ENCODE results near the gene SMAD9. TPM values are rescaled to one million over a fixed set of nuclear protein-coding genes. Genes with fewer than 3 reads are reported as not detected.

The SMAD9 gene
- total RNA-seq, 1 donor from 2014 or later, result 13.5 TPM

DNA sequence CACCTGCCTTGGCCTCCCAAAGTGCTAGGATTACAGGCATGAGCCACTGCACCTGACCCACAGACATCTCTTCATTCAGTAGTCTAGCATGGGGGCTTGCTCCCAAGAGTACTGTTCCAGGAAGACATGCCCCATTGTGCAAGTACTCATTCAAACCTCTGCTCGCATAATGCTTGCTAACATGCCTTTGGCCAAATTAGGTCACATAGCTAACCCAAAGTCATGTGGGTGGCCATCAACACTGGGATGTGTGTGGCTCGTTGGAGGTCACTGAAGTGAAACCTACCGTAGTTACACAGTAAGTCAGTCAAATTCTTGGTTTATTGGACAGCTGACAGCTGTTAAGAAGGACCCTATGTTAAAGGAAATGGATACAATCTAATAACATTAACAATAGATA, 80.8 kb downstream of the SMAD9 start:
- DNase-seq (ENCODE audit: extremely low spot score in 2 of 2), result no peak
- TF ChIP-seq, protein P1, sequence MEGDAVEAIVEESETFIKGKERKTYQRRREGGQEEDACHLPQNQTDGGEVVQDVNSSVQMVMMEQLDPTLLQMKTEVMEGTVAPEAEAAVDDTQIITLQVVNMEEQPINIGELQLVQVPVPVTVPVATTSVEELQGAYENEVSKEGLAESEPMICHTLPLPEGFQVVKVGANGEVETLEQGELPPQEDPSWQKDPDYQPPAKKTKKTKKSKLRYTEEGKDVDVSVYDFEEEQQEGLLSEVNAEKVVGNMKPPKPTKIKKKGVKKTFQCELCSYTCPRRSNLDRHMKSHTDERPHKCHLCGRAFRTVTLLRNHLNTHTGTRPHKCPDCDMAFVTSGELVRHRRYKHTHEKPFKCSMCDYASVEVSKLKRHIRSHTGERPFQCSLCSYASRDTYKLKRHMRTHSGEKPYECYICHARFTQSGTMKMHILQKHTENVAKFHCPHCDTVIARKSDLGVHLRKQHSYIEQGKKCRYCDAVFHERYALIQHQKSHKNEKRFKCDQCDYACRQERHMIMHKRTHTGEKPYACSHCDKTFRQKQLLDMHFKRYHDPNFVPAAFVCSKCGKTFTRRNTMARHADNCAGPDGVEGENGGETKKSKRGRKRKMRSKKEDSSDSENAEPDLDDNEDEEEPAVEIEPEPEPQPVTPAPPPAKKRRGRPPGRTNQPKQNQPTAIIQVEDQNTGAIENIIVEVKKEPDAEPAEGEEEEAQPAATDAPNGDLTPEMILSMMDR (IDR thresholded peaks at IDR 0.05), result no peak
- no peak for TF ChIP-seq POLR2A (IDR thresholded peaks at IDR 0.05)
- no peak for TF ChIP-seq POLR2AphosphoS5 (IDR thresholded peaks at IDR 0.05; ENCODE audit: insufficient read depth in 1 of 2, low read depth in 1 of 2)
- intact Hi-C loops (cut with DNase I), result no loop called here
- H3K27ac ChIP-seq, result no peak overlapping the region
- H3K4me3 ChIP-seq, result no peak overlapping the region
- no peaks in the 10 kb centered on the region for H3K27me3 ChIP-seq
- H3K4me1 ChIP-seq, result no peaks in the 10 kb centered on the region
- H3K9me3 ChIP-seq, result no peaks in the 10 kb centered on the region
- H3K36me3 ChIP-seq, result no peaks in the 10 kb centered on the region

DNA sequence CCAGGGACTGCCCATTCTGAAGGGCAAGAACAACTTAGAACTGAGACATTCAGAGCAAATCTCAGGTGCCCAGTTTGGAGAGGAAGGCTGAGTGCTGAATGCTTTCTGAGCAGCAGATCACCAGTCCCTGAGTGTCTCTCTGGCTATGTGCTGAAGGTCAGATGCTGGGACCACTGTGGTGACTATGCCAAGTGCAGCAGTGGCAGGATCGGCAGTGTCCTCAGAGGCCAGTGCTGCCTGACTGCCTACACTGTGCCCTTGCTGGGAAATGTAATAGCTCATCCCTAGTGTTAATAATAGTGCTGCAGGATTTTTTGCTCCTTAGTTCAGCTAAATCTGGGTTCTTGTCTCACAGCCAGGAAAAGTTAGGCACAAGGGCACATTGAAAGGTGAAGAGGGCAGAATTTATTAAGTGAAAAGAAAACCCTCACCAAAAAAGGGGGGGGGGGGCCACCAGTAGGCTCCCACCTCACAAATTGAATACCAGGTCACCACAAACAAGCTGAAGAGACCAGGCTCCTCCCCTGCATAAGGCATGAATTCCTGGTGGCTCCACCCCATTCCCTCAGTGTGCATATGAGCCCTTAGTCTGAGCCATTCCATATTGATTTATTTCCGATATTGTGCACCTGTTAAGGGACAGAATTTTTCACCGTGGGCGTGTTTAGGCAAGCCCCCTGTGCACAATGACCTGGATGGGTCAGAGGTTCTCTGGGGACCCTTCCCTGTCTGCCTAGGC, 82.5 kb downstream of the SMAD9 start:
- H3K4me3 ChIP-seq, result no peak overlapping the region
- H3K27me3 ChIP-seq, result no peaks in the 10 kb centered on the region
- H3K27ac ChIP-seq, result no peak overlapping the region
- H3K9me3 ChIP-seq, result no peaks in the 10 kb centered on the region
- no peak for DNase-seq (ENCODE audit: extremely low spot score in 2 of 2)
- H3K4me1 ChIP-seq, result no peaks in the 10 kb centered on the region
- intact Hi-C loops (cut with DNase I), result no loop called here
- TF ChIP-seq POLR2A (IDR thresholded peaks at IDR 0.05), result no peak
- TF ChIP-seq, protein P1 (IDR thresholded peaks at IDR 0.05), result no peak
- TF ChIP-seq POLR2AphosphoS5 (IDR thresholded peaks at IDR 0.05; ENCODE audit: insufficient read depth in 1 of 2, low read depth in 1 of 2), result no peak
- H3K36me3 ChIP-seq, result no peaks in the 10 kb centered on the region

DNA sequence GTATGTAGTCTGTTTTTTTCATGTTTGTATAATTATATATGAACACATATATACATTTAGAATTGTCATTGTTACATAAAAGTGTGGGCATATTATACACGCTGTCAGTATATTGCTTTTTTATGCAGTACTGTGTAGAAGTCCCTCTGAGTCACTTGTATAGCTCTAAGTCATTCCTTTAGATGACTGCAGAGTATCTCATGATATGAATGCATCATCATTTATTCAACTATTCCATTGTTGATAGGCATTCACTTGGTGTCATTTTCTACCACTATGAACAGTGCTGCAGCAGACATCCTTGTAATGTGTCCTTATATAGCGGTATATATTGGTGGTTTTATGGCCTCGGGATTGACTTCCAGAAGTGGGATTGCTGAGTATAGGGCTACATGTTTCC, 85.7 kb downstream of the SMAD9 start:
- Histone ChIP-seq H3K36me3 (no peaks in the 10 kb centered on the region), H3K9me3 (no peaks in the 10 kb centered on the region), H3K27ac (no peak overlapping the region), H3K27me3 (no peaks in the 10 kb centered on the region), H3K4me1 (no peaks in the 10 kb centered on the region), H3K4me3 (no peak overlapping the region)
- TF ChIP-seq POLR2A (IDR thresholded peaks at IDR 0.05) (no peak), POLR2AphosphoS5 (IDR thresholded peaks at IDR 0.05; ENCODE audit: insufficient read depth in 1 of 2, low read depth in 1 of 2) (no peak)
- TF ChIP-seq, protein P1 (IDR thresholded peaks at IDR 0.05), result no peak
- DNase-seq (ENCODE audit: extremely low spot score in 2 of 2), result no peak
- intact Hi-C loops (cut with DNase I), result no loop called here

DNA sequence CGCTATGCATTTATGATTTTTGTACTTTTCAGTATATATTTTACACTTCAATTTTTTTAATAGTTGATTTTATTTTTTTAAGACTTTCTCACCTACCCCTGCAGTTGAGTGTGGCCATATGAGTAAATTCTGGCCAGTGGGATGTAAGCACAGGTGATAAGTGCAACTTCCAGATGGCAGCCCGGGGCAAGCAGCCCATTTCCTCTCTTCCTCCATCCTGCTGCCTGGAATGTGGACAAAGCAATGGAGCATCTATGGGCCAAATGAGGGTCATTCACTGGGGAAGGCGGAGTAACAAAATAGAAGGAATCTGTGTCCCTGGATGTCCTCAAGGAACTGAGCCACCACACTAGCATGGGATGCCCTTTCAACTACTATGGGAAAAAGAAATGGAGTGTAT, 88.7 kb downstream of the SMAD9 start:
- TF ChIP-seq, protein P1 (IDR thresholded peaks at IDR 0.05), result no peak
- TF ChIP-seq POLR2A (IDR thresholded peaks at IDR 0.05), result no peak
- TF ChIP-seq POLR2AphosphoS5 (IDR thresholded peaks at IDR 0.05; ENCODE audit: insufficient read depth in 1 of 2, low read depth in 1 of 2), result no peak
- Histone ChIP-seq H3K27me3 (no peaks in the 10 kb centered on the region), H3K4me1 (no peaks in the 10 kb centered on the region), H3K27ac (no peak overlapping the region), H3K4me3 (no peak overlapping the region), H3K36me3 (peaks cover 0 to 10% of the 10 kb centered on the region in 2 donors), H3K9me3 (no peaks in the 10 kb centered on the region)
- DNase-seq (ENCODE audit: extremely low spot score in 2 of 2), result no peak
- intact Hi-C loops (cut with DNase I), result no loop called here

DNA sequence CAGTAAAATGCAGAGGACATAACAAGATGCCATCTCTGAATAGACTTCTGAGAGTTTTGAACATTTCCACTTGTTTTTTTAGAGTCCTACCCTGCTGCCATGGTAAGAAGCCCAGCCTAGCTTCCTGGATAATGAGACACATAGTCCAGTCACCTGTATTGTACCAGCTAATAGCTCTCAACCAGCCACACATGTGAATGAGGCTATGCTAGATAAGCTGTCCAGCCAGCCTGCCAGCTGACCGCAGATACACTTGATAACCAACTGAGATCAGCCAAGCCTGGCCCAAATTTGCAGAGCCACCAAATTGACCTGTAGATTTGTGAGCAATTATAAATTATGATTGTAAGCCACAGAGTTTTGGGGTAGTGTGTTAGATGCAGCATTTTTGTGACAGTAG, 90.3 kb downstream of the SMAD9 start:
- no peak for DNase-seq (ENCODE audit: extremely low spot score in 2 of 2)
- H3K27ac ChIP-seq, result no peak overlapping the region
- no peaks in the 10 kb centered on the region for H3K9me3 ChIP-seq
- no peak overlapping the region for H3K4me3 ChIP-seq
- H3K27me3 ChIP-seq, result no peaks in the 10 kb centered on the region
- intact Hi-C loops (cut with DNase I), result no loop called here
- no peaks in the 10 kb centered on the region for H3K4me1 ChIP-seq
- H3K36me3 ChIP-seq, result peaks cover 0 to 10% of the 10 kb centered on the region in 2 donors
- no peak for TF ChIP-seq POLR2A (IDR thresholded peaks at IDR 0.05)
- TF ChIP-seq, protein P1 (IDR thresholded peaks at IDR 0.05), result no peak
- no peak for TF ChIP-seq POLR2AphosphoS5 (IDR thresholded peaks at IDR 0.05; ENCODE audit: insufficient read depth in 1 of 2, low read depth in 1 of 2)
